DMS114 treated with DMSO at 0.1 percent for 48 hours (cell line): Measurements from ENCODE around the gene OTOGL.
"Not testable (repeated sequence)": the region's sequence is repeated elsewhere in the genome, so short reads cannot be mapped to it uniquely, and the experiment has no call there.

Source experiments
- DNase-seq: peaks from one replicate; lab custom pipeline; 2025; ENCODE audit not compliant: unreplicated experiment; lab: John Stamatoyannopoulos, UW

The OTOGL gene

DNA sequence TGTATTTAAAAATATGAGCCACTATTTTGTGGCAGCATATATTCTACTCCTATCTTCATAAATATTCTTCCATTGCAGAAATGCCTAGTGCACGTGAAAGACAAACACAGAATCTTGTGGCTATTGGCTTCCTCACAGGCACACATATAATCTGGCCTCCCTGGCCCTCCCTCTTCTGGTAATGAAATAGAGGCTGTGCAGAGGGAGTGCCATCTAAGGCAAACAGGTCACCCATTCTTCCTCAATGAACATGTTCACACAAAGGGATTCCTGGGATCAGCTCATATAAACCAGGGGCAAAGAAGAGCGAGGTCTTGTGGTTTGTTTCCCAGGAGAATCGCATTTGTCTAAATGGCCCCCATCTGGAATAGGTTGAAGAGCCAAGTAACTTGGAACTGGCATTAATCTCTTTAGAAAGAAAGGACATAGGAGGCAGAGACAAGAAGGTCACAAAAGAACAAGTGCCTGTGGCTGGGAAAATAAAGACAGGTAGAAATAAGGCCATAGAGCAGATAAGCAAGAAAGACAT, 173.1 kb downstream of the OTOGL start:
- no peak for DNase-seq

DNA sequence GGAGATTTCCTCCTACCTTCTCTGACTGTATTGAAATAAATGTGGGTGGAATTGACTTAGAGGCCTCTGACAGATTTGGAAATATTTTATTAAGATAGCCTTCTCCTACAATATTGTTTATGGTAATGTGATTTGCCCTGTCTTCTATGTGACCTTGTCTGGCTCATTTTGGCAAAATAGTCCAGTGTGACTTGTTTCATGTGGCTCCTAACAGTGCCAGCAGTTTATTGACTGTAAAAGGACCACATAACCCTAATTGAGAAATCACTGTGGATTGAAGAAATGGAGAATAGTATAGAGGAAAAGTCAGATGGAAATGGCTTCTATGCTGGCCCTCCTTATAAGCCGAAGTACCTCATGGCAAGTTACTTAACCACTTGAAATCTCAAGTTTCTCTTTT, 173.8 kb downstream of the OTOGL start:
- no peak for DNase-seq

- DNase-seq, result no peak
These were observed 178.4 kb downstream of the OTOGL start for GRCh38 chr12:80277732-80278131.

GRCh38 chr12:80282226-80282625, 182.9 kb downstream of the OTOGL start:
- DNase-seq, result no peak

- DNase-seq, result no peak
These were observed 183.4 kb downstream of the OTOGL start for GRCh38 chr12:80282761-80283160.

- DNase-seq, result no peak
These were observed 191.9 kb downstream of the OTOGL start for GRCh38 chr12:80291108-80291754.

DNA sequence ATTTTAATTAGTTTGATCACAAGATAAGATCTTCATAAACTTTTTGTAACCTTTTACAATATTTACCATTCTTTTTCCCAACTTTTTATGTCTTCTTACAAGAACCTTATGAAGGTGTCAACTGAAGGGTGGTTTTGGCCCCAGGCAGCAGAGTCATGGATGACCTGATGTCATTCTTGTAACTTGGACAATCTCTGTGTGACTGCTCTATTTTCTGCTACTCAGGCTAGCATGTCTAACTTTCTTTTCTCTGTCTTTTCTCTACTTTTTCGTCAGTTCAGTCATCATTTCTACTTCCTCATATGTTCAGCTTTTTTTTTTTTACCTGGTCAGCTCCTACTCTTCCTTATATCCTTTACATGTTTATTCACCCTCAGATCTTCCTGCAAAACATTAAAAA, 194.0 kb downstream of the OTOGL start:
- no peak for DNase-seq

DNA sequence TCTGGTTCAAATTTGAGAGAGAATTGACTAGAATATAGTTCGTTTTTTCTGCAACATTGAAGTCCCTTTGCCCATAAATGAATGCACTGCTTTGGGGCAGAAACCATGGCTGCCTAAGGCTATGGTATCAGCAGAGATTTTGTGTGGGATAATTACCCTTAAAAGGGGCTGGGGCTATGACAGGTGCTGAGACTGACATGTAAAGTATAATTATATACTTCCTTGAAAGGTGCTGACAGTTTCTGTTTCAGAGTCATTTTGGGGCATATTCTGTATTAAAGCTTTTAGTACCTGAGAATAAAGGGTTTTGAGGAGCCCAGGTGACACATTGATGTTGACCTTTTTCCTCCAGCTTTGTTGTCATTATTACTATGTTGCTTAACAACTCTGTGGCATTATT, 194.4 kb downstream of the OTOGL start:
- DNase-seq, result no peak

- no peak for DNase-seq
These were observed 199.9 kb downstream of the OTOGL start for GRCh38 chr12:80299219-80299618.

- DNase-seq, result no peak
These were observed 200.6 kb downstream of the OTOGL start for GRCh38 chr12:80299976-80300375.

- not testable (repeated sequence) for DNase-seq
These were observed 208.1 kb downstream of the OTOGL start for GRCh38 chr12:80307436-80307835.

DNA sequence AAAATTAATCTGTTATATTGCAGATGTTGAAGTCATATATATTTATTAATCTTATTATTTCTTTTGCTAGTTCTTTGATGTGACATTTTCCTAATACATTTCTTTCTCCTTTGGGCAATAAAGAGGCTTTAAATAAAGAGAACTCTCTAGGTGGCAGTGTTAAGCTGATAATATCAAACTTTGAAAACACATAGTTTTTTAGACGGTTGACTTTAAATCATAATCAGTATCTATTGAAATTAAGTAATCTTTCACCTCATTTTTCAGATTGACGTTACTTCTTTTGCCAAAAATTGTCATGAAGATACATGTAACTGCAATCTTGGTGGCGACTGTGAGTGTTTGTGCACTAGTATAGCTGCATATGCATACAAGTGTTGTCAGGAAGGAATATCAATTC, 213.9 kb downstream of the OTOGL start:
- DNase-seq, result peak; percentile 6

GRCh38 chr12:80314741-80315140, 215.4 kb downstream of the OTOGL start:
- DNase-seq, result no peak

GRCh38 chr12:80316222-80316621, 216.9 kb downstream of the OTOGL start:
- no peak for DNase-seq

DNA sequence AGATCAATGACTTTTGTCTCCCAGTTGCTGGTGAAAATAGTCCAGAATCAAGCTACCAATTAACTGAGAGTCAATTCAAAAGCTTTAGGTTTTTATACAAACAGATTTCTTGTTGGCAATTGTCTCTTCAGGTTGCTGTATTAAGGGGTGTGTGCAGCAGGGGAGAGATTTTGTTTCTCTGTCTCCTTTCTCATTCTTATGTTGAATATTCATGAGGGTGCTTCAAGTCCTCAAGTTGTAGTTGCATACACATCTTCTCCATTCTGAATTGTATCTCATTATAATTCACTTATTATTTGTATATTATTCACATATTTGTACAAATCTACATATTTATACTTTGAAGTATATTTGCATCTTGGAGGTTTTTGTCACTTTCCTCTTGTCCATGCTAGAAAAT, 218.0 kb downstream of the OTOGL start:
- no peak for DNase-seq

DNA sequence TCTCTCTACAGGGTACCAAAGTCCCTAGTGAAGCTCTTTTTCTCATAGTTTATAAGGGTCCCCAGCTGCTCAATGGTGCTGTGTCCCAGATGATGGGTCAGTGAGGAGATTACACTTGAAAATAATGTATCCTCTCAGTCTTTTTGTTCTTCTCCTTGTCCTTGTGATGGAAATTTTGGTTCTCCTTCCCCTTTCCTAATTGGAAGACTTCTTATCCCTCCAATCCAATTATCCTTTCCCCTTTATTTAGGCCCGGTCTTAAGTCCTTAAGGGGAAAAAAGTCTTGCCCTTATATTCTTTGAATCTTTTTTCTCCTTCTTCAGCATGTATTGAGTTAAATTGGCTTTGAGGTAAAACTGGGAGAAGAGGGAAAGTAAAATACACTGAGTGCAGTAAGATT, 218.6 kb downstream of the OTOGL start:
- DNase-seq, result no peak

DNA sequence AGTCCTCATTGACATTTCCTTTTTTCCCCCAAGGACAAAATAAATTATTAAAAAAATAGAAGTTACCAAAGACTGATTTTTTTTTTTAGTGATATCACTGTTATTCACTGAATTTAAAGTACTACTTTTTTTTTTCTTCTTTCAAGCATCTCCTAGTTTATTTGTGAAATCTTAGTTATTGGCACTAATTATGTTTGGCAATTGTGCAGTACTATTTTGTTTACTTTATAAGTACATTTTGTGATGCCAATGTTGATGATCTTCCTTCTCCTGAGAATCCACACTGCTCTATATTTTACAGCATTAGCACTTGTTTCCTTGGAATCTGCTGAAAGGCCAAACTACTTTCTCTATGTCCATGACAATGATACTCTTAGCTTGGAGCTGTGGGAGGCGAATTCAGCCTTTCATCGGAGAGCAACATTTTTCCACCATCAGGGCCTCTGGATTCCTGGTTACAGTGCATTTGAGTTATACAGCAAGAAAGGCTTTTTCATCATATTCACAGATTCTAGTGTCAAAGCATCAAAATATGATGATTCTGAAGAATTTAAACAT, 220.9 kb downstream of the OTOGL start:
- DNase-seq, result no peak

DNA sequence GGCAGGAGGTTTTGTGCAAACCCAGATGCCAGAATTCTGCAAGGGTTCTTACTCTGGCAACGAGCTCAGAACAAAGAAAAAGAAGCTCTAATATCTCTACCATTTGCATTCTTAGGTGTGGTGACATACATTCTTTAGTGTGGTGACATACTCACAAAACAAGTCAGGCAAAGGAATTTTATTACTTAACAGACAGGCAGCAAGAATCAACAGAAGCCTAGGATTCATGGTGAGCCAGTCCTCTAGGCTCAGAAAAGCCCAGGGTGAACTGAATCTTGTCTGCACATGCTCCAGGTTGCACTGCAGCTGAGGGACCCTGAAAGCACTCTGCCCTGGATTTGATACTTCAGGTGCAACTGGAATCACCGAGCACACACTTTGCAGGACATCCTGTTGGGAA, 222.3 kb downstream of the OTOGL start:
- no peak for DNase-seq

- DNase-seq, result no peak
These were observed 226.0 kb downstream of the OTOGL start for GRCh38 chr12:80325167-80325959.

DNA sequence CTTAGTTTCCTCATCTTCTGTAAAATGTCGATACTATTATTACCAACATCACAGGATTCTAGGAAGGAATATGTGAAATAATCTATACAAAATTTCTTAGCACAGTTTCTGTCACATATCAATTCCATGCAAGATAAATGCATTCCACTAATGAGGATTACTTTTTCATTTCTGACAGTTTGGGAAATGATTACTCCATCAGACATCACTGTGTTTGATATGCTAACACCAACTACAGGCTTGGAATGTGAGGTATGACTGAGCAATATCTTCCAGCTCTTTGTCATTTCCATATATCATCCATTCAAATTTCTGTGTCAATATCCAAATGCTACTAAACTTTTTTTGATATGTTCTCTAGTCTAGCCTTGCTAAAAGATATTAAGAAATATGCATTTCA, 233.5 kb downstream of the OTOGL start:
- DNase-seq, result no peak

GRCh38 chr12:80352474-80352873, 253.1 kb downstream of the OTOGL start:
- no peak for DNase-seq

DNA sequence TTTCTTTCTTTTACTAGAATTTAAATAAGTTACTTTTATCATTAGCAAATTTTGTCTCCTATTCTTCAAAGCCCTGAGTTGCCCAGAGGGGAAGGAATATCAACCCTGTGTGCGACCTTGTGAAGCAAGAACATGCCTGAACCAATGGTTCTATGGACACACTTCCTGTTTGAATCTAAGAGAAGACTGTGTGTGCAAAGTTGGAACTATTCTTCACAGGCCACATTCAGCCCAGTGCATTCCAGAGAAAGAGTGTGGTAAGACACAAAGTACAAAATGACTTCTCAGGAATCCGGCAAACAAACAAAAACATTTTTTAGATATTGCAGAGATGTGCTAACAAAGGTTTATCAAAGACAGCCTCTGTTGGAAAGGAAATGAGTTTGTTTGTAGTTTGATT, 253.9 kb downstream of the OTOGL start:
- DNase-seq, result no peak
